GM18868 (cell line): Measurements from ENCODE around the gene SLC25A17.
"Not testable (repeated sequence)": the region's sequence is repeated elsewhere in the genome, so short reads cannot be mapped to it uniquely, and the experiment has no call there.

Source experiments
- ATAC-seq: cut with Tn5 transposase; IDR thresholded peaks from one replicate; pipeline ENCODE4 v1.9.1; 2021; ENCODE audit warnings: mild to moderate bottlenecking, moderate library complexity; ENCODE audit not compliant: unreplicated experiment

Gene SLC25A17, protein sequence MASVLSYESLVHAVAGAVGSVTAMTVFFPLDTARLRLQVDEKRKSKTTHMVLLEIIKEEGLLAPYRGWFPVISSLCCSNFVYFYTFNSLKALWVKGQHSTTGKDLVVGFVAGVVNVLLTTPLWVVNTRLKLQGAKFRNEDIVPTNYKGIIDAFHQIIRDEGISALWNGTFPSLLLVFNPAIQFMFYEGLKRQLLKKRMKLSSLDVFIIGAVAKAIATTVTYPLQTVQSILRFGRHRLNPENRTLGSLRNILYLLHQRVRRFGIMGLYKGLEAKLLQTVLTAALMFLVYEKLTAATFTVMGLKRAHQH

DNA sequence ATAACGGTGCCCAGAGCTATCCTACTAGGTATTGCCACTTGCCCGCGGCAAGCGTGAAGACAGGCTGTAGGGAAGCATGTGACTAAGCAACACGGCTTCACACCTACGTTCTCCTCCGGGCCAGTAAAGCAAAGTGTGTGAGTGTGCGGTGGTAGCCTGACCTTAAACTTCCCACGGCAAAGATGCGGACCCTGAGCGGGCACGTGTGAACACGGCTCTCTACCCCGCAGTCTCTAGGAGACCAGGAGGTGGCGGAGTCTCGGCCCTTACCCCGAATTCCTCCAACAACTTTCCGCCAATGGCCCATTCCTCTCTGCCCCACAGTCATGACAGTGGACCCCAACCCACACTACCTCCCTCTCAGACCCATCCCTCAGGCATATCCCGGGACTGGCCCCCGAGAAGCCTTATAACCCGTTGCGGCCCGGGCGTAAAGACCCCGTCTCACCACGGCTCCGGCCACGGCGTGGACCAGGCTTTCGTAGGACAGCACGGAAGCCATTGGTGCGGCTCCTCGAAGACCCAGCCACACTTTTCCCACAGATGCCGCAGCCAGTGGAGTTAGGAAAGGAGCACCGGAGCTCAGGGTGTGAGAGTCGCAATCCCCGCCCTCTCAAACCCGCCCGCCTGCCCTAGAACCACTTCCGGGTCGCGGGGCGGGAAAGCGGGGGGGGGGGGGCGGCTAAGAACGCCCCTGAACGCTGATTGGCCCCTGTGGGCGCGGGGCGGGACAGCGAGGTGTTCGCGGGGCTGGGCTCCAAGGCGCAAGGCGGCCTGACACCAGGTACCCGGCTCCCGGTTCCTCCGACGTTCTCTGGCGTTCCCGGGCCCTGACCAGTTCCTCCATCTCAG, at the start of gene SLC25A17:
Gene SLC25A17 (minus strand): TSS at position 600 of the 852 bp plus-strand sequence. CDS start 98 bp downstream, at position 502.
- peak; percentile 79 for ATAC-seq

DNA sequence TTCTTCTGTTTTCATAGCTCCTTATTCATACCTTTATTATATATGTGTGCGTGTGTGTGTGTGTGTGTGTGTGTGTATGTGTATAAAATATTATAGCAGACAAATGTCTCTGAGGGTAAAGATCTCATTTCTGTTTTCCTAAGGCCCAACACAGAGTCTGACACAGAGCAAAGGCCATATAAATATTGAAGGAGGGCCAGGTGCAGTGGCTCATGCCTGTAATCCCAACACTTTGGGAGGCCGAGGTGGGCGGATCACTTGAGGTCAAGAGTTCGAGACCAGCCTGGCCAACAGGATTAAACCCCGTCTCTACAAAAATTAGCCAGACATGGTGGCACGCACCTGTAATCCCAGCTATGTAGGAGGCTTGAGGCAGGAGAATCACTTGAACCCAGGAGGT, 49.2 kb upstream of the SLC25A17 start:
- not testable (repeated sequence) for ATAC-seq

DNA sequence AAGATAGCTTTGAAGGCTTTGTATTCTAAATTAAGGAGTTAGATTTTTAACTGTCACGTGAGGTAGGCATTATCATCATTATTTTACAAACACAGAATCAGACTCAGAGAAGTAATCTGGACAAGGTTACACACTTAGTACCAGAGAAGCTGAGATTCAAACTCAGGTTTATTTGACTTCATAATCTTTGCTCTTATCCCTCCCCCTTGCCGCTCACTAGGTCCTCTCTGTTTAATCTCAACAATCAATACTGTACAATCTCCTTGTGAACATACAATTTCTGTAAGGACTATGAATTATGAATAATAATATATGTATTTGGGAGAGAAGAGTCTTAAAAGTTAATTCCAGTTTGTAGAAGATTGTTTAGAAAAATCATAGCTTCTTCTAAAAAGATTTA, 48.0 kb upstream of the SLC25A17 start:
- ATAC-seq, result no peak

DNA sequence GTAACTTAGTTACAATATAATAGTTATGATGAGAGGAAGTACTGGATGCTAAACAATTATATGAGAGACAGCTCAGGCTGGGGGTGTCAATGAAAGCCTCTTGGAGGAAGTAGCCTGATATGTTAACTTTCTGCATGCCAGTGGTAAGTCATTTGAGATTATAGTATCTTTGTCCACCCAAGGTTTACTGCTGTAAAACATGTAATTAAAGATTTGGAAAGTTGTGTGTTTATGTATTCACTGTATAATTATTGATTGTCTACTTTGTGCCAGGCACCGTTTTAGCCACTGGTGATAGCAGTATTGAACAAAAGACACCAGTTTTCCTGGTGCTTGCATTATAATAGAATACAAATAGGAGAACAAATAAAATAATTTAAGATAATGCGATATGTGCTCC, 43.4 kb upstream of the SLC25A17 start:
- ATAC-seq, result no peak

DNA sequence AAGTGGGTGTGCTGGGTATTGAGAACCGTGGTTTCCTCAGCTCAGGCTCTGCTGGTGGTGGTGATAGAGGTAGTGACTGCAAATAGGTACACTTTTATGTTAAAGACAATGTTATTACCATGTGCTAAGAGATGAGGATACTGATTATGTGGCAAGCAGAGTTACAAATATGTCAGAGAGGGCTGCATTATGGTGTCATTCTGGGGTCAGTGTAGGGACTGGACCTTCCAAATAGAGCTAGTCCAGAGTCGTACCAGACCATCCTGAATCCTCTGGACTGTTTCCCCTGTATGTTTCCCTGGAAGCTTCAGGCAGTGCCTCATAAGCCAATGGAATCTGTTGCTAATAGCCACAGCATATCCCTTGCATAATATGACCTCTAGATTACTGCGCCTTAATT, 42.9 kb upstream of the SLC25A17 start, which contains the start of gene DNAJB7:
Gene DNAJB7 (minus strand): TSS at position 101 of the 400 bp plus-strand sequence. CDS start 119 bp downstream, outside the sequence.
- no peak for ATAC-seq

DNA sequence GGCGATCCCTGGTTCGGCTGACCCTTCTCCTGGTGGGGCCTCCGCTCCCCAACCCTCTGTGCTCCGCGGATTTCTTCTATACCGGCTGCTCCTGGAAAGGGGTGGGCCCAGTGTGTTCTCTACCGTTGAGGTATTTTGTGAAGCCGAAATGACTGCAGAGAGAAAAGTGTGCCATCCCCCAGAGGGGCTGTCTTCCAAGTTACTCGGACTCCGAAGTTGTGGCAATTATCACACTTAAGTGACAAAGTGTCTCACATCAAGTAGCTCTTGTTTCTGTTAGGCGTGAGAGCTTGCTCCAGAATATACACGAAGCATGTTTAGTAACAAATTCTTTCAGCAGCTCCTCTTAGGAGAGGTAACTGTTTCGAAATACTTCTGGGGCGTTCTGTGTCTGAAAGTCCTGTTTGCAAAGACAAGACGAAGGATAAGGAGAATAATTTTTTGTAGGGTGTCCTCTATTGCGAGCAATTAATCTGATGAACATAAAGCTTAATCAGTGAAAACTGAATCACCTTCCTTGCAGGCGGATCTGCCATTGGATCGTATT, 38.2 kb upstream of the SLC25A17 start:
- no peak for ATAC-seq

DNA sequence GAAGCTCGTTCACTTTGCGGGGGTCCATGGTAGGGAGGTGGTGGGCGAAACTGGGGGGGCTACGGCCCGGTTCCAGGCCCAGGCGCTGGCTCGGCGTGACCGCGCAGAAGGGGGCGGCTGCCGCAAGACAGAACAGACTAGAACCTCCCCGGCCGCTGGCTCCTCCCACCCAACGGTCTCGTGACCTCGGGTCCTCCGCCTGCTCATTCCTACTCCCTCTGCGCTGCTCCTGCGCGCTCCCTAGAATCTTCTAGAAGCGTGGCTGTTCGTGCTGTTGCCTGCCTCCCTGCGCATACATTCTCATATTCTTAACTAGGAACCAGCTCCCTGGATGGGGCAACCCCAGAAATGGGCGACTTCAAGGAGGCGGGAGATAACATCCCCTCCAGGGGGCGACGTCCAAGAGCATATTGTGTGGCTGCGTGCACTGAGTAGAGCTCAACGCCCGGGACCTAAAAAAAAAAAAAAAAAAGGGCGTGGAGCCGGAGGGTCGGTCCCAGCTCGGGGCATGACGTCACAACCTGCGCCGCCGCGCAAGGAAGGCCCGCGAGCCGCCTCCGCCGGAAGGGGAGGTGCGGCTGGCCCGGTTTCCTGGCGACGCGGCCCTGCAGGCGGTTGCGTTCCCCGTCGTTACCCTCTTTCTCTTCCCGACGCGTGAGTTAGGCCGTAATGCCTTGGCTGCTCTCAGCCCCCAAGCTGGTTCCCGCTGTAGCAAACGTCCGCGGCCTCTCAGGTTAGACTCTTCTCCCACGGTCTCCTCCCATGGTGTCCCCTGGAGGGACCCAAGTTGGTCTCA, 37.6 kb upstream of the SLC25A17 start, which contains the start of the genes ST13 and XPNPEP3:
Gene ST13 (minus strand): TSS at position 127 of the 796 bp plus-strand sequence. CDS start 99 bp downstream, at position 28.
Gene XPNPEP3 (plus strand): TSS at position 636 of the 796 bp plus-strand sequence. CDS start 34 bp downstream, at position 670.
- ATAC-seq, result peak; percentile 87

DNA sequence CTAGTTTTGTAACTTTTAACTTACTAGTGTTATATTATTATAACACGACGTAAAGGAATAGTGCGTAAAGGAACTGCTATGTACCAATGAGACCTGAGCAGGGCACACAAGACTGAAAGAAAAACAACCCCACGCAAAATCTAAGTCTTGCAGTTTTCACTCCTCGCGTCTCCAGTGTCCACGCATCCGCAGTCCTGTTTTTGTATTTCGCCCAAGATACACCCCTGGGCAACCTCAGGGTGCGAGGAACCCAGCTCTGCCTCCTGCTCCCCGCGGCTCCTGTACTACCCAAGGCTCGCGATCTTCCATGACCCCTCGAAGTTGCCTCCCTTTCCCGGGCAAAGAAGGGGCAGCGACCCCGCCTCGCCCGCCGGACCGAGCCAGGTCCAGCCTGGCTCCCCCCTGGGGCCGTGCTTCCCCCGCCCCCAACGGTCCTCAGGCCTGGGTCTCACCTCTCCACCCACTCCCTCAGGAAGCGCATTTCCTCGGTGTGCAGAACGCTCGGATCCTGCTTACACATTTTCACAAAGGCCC, 36.9 kb upstream of the SLC25A17 start:
- ATAC-seq, result peak; percentile 13

DNA sequence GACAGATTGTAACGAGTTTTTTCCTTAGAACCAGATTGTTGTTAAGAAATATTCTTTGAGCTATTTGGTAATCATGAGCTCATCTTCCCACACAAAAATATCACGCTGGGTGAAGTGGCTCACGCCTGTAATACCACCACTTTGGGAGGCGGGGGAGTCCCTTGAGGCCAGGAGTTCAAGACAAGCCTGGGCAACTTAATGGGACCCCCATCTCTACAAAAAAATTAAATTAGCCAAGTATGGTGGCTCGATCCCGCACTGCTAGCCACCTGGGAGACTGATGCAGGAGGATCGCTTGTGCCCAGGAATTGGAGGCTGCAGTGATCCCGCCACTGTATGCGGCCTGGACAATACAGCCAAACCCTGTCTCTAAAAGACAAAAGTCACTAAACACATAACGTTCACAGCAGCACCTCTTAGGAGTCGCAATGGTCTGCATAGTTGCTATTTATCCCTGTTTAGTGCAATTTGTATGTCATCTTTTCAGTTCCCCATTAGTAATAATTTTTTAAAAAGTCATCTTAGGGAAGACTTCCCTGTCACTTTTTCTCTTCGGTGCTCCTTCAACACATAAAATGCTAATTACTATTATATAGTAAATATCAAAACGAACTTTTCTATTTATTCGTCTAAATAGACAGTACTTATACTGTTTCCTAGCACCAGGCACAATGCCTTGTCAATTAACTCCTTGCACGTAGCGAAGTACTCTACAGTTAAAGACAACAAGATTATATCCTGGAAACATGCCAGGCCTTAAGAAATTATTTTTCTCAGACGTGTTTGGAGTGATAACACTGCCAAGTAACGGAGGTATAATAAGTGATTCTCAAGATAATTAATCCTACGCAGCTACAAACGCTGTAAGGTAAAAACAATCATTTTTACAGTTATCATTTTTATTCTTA, 36.2 kb upstream of the SLC25A17 start:
- ATAC-seq, result no peak

DNA sequence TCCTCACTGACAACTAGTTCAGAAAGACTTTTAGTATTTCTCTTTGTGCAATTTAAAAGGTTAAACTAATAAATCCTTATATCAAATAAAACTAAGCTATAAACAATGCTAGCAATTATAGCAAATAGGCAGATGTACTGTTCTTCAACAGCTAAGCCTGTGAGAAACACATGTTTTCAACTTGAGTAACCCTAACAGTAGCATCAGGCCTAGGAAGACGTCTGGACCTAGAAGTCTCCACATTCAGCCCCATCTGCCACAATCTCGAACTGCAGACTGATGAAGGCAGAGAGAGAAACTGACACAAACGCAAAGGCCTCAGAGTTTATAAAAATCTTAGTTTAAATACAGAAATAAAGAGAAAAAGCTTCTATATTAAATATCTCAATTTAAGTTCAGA, 34.8 kb upstream of the SLC25A17 start:
- no peak for ATAC-seq

DNA sequence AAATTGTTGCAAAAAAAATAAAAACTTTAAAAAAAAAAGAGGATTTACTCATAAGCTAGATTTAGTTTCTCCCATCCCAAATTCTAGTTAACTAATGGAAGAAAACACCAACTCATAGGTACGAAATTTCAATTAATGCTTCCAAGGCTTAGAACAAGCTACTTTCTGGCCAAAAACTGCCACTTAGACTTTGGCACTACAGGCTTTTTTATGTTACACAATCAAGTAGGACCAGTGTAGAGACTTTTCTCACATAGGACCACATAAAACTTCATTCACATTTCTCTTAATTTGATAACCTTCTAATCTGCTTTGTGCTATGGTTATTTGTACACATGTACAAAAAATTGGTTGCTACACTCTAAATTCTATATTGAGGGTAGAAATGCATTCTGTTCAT, 34.2 kb upstream of the SLC25A17 start:
- ATAC-seq, result no peak

DNA sequence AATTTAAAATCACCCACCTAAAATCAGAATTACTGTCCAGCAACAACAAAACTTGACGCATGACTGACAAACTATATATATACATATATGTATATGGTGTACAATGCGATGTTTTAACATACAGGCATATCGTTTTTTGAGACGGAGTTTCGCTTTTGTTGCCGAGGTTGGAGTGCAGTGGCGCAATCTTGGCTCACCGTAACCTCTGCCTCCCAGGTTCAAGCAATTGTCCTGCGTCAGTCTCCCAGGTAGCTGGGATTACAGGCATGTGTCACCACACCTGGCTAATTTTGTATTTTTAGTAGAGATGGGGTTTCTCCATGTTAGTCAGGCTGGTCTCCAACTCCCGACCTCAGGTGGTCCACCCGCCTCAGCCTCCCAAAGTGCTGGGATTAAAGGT, 26.7 kb upstream of the SLC25A17 start:
- ATAC-seq, result not testable (repeated sequence)

DNA sequence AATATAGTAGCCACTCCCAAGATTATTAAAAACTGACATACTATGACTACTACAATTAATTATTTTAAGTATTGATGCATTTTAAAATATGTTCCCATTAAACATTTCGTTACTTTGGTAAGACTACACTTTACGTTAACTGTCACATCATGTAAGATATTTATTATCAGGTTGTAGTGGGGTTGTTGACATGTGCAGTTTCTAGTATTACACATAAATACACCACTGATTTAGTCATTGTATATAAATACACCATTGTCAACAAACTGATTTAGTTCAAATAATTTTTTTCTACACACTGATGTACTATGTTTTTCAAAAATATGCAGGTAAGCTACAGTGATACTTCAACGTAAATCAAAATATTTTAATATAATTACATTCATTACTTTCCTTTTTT, 25.8 kb upstream of the SLC25A17 start:
- no peak for ATAC-seq

DNA sequence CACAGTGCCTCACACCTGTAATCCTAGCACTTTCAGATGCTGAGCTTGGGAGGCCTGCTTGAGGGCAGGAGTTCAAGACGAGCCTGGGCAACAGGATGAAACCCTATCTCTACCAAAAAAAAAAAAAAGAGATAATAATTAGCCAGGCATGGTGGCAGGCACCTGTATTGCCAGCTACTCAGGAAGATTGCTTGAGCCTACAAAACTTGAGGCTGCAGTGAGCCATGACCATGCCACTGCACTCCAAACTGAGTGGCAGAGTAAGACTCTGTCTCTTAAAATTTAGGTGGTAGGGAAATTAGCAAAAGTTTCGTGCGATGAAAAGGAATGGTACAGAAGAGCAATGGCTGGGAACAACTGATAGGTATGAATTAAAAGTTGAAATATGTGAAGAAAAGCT, 19.3 kb upstream of the SLC25A17 start:
- ATAC-seq, result no peak

DNA sequence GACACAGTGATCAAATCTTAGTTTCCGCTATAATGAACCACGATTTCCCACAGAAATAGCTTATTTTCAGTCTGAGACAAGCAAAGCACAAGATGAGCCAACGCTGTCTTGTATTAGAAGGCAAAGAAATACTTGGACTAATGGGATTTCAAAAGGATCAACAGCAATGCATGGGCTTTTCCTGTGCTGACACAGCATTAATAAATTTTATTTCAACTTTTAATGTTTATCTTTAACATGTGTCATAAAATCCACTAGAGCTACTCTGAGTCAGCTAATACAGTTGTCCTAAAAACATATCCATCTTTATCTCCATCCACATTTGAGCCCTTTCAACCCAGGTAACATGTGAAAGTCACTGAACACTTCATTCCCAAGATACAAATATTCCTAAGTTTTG, 15.5 kb upstream of the SLC25A17 start:
- no peak for ATAC-seq

DNA sequence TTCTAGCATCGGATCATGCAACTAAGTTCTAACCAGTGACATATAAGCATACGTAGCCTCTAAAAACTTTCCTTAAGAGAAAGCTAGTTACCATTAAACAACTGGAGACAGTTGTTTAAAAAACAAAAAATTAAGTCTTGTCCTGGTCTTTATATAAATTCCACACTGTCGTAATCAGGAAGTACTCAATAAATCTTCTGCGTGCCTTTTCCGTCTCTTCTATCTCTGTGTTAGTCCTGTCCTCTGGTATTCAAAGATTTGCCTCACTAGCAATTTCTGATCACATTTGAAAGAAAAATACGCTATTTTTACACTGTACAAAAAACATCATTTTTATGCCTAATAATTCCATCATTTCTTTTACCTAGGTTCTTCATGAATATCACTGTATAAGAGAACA, 10.0 kb upstream of the SLC25A17 start:
- no peak for ATAC-seq

DNA sequence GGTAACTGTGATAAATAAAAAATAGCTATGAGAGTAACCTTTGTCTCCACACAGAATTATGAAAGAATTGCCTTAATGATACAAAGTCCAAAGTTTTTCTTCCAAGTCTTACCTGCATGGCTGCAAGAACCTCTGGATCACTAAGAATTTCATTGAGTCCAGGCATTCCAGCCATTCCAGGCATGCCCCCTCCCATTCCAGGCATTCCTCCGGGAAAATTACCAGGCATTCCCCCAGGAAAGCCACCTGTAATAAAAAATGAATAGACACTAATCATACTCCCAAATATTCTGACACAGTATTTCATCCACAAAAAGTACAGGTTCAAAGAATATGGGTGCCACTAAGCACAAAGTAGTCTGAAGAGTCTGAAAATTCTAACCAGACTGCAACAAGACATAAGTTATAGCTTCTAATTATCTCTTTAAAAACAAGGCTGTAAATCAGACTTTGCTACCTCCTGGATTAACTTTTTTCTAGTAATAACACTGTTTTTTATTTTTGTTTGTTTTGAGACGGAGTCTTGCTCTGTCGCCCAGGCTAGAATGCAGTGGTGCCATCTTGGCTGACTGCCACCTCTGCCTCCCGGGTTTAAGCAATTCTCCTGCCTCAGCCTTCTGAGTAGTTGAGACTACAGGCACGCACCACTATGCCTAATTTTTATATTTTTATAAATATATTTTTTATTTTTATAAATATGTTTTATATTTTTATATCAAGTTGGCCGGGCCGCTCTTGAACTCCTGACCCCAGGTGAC, 8.0 kb upstream of the SLC25A17 start:
- ATAC-seq, result no peak

DNA sequence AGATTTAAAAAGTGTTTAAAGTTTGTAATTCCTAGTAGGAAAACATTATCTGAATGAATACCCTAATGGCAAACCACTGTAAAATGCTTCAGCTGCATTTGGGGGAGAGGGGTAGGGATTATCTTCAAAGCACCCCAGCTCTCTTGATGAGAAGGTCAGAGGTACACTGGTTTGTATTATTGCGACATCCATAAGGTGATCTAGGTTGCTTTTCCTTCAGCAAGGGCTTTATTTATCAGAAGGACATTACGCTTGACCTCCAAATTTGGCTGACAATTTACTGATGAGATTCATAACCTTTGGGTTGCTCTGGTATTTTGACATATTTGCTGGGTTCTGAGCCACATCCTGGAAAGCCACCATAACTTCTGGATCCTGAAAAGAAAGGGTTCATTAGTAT, 7.1 kb upstream of the SLC25A17 start:
- ATAC-seq, result not testable (repeated sequence)

DNA sequence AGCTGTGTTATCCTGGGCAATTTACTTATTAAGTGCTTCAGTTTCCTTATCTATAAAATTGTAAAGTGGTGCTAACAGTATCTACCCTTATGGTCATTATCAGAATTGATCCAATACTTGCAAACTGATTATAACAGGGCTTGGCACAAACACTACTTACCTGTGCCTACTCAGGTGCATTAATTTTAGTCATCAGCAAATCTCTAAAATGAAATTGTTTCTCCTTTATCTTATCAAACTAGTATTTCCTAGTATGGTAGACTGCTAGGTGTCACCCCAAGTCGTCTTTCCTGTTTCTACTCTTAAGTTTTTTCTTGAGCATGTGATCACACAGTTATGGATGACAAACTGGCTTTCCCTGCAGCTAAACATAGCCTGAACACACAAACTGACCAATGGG, 4.3 kb upstream of the SLC25A17 start:
- ATAC-seq, result no peak
